ENCODE measurements around the gene MTUS2.
A peak's percentile ranks its signal among the peaks of the same experiment; 100 is the strongest.

The MTUS2 gene

DNA sequence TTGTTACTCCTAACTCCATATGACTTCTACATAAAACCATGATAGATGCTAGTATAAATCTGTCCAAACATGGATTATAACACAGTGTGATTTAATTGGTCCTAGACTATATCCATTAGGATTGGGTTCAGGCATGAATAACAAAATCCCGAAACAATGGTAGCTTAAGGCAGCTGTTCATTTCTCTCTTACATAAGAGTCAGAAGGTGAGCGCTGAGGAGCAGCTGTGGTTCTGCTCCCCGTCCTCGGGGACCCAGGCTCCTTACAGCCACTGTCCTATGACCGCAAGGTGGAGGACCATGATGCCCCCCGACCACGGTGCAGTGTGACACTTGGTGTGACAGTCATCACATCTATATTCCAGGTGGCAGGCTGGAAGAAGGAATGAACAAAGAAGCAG, 629.6 kb downstream of the MTUS2 start:
- no peak for DNase-seq (ENCODE audit: low read depth, low spot score)

DNA sequence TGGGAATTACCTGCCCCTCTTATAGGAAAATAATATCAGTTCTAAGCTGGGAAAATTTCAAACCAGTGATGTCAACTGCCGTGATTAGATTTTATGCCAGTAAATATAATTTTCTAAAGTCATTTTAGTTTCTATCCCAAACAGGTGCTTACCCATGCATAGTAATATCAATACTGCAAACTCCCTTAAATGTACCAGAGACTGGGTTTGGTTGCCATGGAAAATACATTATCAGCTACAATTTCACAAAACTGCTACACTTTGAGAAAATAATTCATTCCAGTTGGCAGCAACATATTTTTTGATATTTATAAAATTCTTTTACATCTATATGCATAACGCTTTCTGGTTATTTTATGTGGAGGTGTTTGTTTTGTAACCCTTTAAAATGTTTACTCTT, 631.8 kb downstream of the MTUS2 start:
- no peak for DNase-seq (ENCODE audit: low read depth, low spot score)

DNA sequence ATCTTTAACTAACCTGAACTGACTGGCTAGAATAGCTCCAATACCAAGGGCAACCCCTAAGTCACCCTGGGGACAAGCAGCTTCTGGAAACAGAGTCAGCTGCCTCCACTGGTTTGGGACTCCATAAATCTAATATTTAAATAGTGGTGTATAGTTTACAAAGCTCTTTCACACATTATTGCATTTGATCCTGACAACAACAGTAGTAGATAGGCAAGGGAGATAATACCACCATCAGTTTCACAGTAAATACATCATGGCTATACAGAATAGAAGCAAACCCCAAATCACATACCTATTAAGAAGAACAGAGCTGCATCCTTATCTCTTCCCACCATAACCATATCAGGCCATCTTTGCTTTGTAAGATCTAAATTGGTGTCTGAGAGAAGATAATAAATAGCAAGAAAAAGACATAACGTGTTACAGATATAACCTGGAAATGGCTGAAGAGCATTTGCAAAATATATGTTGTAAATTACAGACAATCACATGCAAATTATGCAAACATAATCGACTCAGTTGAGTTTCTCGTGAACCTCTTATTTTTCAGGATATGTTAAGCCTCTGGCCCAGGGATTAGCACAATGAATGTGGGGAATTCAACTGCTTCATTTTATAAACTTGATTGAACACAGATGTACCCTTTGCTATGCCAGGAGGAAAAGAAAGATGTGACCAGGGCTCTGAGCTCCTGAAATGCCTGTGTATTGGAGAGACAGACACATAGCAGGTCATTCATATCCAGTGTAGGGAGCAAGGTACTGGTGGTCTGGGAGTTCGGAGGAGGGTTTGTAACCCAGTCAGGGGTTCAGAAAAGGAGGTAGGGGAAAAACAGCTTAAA, 632.9 kb downstream of the MTUS2 start:
- no peak for DNase-seq (ENCODE audit: low read depth, low spot score)

DNA sequence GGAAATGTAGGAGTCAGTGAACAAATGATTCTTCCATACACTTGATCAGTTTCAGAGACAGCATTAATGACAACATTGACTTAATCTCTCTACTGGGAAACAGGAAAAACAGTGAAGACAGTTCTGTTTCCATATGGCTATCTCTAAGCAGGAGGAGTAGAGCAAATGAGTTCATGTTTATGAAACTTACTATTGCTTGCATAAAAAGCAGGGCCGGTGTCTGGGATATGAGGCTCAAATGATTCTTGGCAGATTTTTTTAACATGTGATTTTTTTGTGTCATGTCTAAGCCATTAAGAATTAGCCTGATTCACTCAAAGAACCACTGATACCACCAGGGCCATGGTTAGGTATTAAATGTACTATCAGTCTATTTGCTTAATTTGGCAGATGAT, 633.5 kb downstream of the MTUS2 start:
- DNase-seq (ENCODE audit: low read depth, low spot score): no peak

DNA sequence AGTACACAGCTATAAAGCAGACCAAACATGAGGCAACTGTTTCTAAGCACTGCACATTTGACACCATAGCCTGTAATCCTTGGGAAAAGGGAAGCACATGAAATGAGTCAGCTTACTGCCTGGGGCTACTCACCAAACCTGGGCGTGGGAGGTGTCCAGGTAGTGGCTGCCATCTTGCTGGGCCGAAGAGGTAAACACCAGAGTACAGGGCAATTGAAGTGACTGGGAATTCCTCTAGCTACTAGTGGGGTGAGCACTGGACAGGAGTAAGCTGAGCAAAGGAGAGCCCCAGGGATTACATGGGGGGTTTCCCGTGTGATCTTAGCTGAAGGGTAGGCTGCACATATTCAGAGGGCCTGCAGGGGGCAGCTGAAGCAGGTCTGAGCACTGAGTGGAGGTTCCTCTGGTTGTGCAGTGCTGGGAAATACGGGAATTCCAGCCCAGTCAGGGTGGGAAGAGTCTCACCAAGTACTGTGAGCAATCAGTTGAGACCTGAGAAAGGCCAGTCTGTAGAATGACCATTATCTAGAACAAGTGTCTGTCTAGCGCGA, 634.9 kb downstream of the MTUS2 start:
- DNase-seq (ENCODE audit: low read depth, low spot score): peak; percentile 68

DNA sequence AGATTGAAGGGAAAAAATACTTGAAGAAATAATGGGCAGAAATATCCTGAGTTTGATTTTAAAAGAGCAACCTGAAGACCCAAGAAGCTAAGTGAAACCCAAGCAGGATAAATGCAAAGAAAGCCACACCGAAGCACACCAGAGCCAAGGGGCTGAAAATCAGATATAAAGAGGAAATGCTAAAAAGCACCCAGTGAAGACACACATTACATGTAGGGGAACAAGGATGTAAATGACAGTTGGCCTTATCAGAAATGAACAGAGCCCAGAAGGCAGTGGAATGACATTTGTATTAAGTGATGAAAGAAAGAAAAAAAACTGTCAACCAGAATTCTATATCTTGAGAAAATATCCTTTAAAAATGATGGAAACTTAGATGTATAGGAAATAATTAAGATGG, 636.3 kb downstream of the MTUS2 start:
- no peak for DNase-seq (ENCODE audit: low read depth, low spot score)

DNA sequence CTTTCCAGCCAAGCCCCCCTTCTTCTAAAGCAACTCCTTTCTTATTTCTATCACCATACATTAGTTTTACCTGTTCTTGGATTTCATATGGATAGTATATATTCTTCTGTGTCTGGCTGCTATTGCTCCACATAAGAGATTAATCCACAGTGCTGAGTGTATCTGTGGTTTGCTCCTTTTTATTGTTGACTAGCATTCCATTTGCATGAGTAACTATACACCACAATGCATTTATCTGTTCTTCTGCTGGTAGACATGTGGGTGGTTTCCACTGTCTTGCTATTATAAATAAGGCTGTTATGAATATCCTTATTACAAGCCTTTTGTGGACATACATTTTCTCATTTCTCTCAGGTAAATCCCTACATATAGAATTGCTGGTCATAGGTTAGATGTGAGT, 637.2 kb downstream of the MTUS2 start:
- DNase-seq (ENCODE audit: low read depth, low spot score): no peak

DNA sequence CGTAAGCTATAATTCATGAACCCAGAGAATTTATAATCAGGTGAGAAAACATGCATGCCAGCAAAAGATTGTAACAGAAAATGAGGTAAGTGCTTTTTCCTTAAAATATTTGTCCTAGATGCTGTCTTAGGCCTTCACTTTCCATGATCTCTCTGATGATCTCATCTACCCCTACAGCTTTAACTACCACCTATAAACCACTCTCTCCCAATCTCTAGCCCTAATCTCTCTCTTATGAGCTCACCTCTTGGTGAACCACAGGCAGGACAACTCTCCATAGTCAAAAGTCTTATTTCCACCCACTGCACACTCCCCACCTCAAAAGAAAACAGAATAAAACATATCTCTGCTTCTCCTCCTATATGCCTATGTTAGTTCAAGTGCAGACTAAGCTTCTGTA, 638.3 kb downstream of the MTUS2 start:
- no peak for DNase-seq (ENCODE audit: low read depth, low spot score)

DNA sequence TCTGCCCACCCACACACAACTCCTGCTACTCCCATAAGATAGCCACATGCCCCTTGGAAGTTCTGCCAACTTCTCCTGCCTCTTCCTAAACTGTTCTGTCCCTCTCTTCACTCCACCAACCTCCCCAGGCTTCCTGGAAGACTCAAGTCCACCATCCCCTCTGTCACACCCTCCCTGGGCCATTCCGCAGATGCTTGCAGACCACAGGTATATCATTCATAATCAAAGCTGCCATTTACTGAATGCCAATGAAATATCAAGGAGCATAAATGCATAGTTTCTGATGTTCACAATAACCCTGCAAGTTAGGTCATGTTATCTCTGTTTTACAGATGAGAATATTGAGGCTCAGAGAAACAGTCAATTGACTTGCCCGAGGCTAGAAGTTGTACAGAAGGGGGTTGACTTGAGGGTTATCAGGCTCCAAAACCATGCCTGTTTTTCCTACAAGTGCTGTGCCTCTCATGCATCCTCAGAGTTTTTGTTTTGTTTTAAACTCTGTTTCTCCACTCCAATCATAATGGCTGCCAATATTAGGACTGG, 639.7 kb downstream of the MTUS2 start:
- DNase-seq (ENCODE audit: low read depth, low spot score): no peak

DNA sequence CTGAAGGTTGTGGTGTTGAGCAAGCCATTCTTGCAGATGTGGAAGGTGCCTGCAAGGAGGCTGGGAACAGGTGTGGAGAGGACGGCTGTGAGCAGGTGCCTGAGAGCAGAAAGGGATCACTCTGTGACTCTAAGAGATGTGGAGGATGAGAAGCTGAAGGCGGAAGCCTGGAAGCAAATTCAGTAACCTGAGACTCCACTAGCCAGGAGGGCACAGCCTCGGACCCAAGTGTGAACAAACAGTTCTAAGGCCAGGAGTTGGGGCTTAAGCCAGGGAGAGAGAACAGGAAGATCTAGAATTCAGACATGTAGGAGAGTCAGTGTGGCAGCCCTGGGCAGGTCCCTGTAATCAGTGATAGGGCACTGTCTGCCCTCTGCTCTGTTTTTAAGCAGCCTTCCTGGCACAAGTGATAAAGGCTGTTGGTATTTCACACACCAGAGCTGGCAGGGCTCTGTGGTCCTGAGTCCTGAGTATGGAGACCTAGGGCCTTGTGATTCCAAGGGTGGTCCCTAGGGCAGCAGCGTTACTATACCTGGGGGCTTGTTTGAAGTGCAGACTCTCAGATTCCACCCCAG, 644.1 kb downstream of the MTUS2 start:
- DNase-seq (ENCODE audit: low read depth, low spot score): no peak

DNA sequence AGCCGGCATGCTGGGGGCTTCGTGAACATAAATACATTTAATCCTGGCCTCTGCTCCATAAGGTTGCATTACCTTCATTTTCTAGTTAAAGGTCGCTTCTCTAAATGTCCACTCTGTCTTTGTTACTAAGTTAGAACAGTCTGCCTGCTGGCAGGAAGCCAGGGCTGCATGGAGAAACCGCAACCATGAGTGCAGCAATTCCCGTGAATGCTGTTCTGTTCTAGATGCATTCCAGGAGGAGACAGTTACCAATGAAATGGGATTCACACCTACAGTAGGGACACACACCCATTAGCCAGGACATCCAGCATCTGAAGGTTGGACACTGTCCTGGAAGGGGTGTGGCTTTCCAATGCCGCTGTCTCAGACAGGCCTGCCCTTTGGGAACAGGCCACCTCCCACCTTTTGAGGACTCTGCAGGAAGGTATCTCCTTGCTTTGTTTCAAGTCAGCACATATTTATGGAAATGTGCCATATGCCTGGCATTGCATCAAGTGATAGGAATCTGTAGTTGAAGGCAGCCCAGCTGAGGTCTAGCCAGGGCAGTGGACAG, 645.7 kb downstream of the MTUS2 start:
- no peak for DNase-seq (ENCODE audit: low read depth, low spot score)

DNA sequence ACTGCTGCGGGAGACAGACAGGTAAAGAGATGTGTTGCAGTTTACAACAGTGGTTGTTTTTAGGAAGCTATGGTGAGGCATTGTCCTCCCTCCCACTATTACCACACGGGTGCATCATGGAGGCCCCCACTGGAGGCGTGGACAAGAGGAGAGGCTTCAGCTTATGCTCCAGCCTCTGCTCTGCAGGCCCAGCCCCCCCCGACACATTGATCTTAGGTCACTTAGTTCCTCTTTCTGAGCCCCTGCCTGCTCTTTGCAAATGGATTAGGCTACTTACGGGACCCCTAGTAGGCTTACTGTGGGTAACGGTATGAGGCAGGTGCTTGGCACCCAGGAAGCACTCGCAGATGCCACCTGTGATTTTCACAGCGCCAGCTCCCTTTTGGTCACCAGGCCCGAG, 651.4 kb downstream of the MTUS2 start:
- DNase-seq (ENCODE audit: low read depth, low spot score): no peak

DNA sequence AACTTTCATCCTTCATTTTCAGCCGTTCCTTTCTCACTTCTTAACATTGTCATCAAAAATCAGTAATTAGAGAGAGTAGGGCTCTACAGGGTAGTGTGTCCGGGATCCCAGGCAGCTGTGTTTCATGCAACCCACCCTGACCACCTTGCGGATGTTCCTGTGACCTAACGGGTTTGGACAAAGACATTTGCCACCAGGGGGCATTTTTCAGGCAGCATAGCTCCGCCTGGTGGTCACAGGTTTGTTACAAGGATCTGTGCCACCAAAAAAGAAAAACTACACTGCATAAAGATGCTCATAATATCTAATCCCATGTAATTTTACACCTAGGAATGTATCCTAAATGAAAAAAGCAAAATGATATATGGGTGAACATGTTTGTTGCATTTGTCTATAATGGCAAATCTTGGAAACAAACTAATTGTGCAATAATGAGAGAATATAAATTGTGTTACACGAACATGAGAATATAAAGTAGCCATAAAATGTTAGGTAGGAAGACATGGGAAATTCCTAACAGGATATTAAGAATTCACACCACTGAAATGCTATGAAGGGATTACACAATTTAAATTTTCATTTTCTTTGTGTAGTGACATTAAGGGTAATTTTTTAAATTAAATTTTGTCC, 652.3 kb downstream of the MTUS2 start:
- DNase-seq (ENCODE audit: low read depth, low spot score): peak; percentile 64

DNA sequence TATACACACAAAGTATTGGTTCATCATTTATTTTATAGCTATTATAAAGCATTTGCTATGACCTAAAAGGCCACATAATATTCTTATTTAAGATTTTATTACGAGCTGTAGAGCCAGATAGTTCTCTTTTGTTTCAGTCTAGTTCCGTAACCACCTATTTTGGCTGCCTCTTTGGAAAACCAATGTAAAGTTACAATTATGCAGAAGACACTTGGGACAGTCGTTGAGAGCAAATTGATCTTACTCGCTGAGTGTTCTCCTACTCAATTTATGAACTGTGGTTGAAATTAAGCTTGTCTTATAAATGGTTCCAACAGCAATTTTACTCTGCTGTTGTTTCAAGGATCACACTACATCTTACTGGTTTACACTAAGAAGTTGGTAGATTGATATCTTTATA, 653.0 kb downstream of the MTUS2 start:
- no peak for DNase-seq (ENCODE audit: low read depth, low spot score)

DNA sequence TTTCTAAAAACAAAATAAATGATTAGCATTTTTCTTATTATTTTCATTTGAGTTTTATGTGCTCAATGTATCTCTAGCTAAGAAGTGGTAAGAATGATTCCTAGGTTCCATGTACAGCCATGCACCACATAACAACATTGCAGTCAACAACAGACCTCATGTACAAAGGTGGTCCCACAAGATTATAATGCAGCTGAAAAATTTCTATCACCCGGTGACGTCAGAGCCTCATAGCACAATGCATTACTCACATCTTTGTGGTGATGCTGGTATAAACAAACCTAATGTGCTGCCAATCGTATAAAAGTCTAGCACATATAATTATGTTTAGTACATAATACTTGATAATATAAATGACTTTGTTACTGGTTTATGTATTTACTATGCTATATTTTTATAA, 654.9 kb downstream of the MTUS2 start:
- DNase-seq (ENCODE audit: low read depth, low spot score): no peak

DNA sequence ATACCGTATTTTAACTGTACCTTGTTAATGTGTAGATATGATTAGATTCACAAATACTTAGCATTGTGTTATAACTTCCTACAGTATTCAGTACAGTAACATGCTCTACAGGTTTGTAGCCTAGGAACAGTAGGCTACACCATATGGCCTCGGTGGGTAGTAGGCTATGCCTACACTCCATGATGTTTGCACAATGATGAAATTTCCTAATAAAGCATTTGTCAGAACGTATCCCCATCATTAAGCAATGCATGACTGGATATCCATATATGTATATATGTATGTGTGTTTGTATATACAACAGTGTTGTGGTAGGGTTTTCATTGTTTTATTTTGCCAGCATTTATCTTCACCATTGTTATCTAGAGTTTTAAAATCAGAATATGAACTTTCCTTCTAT, 655.9 kb downstream of the MTUS2 start:
- no peak for DNase-seq (ENCODE audit: low read depth, low spot score)

DNA sequence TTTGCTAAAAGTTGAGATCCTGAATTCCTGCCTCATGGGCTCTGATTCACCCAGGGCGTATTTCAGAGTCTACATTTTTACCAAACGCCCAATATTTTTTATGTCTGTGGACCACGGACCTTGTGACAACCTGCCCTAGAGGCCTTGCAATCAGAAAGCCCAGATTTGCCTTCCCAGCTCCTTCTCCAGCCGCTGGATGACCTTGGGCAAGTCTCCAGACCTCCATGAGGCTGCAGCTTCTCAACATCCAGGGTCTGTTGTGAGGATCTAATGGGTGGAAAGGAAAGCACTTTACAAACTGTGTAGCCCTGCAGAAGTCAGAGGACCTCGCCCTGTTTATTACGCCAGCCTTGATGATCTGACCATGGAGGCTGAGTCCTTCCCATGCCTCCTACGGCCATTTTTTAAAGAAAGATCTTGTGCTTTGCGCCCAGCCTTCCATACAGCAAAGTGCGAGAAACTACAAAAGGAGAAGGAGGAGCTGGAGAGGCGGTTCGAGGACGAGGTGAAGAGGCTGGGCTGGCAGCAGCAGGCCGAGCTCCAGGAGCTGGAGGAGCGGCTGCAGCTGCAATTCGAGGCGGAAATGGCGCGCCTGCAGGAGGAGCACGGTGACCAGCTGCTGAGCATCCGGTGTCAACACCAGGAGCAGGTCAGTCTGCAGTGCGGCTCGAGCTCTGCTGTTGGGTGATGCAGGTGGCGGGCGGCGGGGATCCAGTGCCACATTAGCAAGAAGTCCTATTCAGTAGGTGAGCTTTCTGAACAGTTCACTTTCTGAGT, 659.8 kb downstream of the MTUS2 start:
- DNase-seq (ENCODE audit: low read depth, low spot score): peak; percentile 54

DNA sequence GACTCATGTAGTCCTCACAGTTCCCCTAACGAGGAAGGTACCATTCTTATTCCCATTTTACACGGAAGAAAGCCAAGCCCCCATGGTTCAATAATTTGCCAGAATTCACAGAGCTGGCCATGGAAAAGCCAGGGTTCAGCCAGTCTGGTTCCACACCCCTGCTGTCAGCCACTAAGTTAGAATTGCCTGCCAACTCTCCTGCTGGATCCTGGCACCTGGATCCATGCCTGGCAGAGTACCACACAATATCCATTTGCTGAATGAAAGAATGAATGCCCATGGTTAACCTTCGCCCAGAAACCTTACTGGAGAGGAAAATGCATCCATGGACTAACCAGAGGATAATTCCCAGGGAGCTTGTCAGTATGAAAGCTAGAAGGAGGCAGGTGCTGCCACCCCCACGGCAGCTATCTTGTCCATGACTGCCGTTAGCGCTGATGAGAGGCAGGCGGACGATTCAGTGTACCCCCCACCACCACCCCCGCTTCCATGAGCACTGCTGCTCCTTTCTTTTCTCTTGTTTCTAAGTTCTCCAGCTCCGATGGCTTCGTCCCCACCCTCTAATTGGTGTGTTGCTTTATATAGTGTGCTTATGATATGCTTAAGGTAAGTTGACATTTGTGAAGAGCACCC, 660.9 kb downstream of the MTUS2 start:
- no peak for DNase-seq (ENCODE audit: low read depth, low spot score)

DNA sequence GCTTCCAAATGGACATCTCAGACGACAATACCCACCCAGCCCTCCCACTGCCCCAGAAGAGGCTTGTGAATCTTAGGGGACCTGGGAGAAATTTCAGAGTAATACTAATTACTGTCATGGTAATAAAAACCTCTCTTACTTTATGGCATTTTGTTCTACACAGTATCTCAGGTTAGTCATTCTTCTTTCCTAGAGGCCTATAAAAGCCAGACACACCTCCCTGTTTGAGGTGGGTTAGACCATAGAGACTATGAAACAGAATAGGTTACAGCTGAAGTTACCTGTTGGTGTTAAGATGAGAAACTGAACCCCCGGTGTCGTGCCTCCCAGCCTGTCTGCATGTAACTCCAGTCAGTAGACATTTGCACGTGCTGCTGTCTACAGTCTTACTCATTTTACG, 661.5 kb downstream of the MTUS2 start:
- no peak for DNase-seq (ENCODE audit: low read depth, low spot score)

DNA sequence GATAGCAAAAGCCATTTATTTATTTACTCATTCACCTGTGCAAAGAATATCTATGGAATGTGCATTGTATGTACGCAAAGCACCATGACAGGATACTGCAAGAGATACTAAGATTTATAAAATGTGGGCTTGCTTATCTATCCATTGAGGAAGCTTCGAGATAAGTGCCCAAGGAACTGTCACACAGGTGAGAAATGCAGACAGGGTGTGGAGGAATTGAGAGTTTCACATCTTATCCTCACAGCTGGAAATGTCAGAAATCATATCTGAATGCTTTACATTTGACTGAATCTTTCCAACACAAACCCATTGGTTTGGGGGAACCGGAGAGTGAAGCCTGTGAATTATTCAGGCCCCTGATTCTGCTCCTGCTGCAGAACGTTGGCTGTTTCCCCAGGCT, 662.4 kb downstream of the MTUS2 start:
- DNase-seq (ENCODE audit: low read depth, low spot score): no peak

DNA sequence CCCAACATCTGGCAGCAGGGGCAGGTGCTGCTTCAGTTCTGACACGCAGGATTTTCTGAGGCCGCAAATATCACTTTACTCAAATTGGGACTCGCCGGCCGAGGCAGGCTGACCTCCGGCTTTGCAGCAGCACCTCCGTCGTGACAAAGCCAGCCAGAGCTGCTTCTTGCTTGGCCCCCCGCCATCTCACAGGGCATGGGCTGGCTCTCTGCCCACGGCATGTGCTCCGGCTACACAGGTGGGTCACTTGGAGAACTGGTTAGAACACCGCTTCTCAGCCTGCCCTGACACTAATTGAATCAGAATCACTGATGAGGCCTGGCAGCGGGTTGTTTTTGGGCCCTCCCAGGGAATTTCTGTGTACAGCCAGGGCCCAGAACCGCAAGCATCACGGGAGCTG, 663.1 kb downstream of the MTUS2 start:
- DNase-seq (ENCODE audit: low read depth, low spot score): no peak

Measured in ELF-1 (cell line).